Measurements from ENCODE around the gene TUFM. TPM values are rescaled to one million over a fixed set of nuclear protein-coding genes. Genes with fewer than 3 reads are reported as not detected.
A peak's percentile ranks its signal among the peaks of the same experiment; 100 is the strongest.

Gene TUFM
- total RNA-seq, 1 experiment from 2014 or later: 207 TPM

GRCh38 chr16:28867241-28867640, 21.1 kb upstream of the TUFM start:
- Histone ChIP-seq H3K9me3 (ENCODE audit: control insufficient read depth, low read depth, low read length) (no peaks in the 10 kb centered on the region), H2AK5ac (ENCODE audit: insufficient read length, low read length) (no peak overlapping the region), H2AFZ (ENCODE audit: low read length) (no peak overlapping the region), H2BK15ac (ENCODE audit: low read depth, low read length) (no peak overlapping the region), H4K20me1 (ENCODE audit: control insufficient read depth, insufficient read depth, insufficient read length) (peaks cover 1% of the 10 kb centered on the region), H3K79me2 (ENCODE audit: insufficient read depth, low read length) (peaks cover 9% of the 10 kb centered on the region; the same call in 1 of the 2 replicates), H3K4me1 (ENCODE audit: insufficient read depth, low read length) (peaks cover 1% of the 10 kb centered on the region; the same call in 1 of the 2 replicates), H3K27ac (ENCODE audit: insufficient read length, low read depth, low read length) (no peak overlapping the region), H3K14ac (ENCODE audit: insufficient read depth, low read length) (no peak overlapping the region), H3K23ac (ENCODE audit: insufficient read length, low read depth, low read length) (no peak overlapping the region), H3T11ph (ENCODE audit: low read length) (no peak overlapping the region), H2BK20ac (ENCODE audit: low read depth, low read length, poor library complexity, severe bottlenecking) (no peak overlapping the region), H3K4ac (ENCODE audit: low read depth, low read length) (no peak overlapping the region), H3K79me1 (ENCODE audit: insufficient read depth, low read depth, low read length, poor library complexity, severe bottlenecking) (peaks cover 3% of the 10 kb centered on the region), H4K5ac (ENCODE audit: insufficient read length, low read depth, low read length) (no peak overlapping the region), H3K27me3 (ENCODE audit: insufficient read depth, low read length) (no peaks in the 10 kb centered on the region), H2BK12ac (ENCODE audit: insufficient read length, low read depth, low read length) (no peak overlapping the region), H3K23me2 (ENCODE audit: insufficient read length, low read depth, low read length, poor library complexity, severe bottlenecking) (peaks cover 9% of the 10 kb centered on the region), H4K8ac (replicated peaks; ENCODE audit: insufficient read length, low read depth, low read length) (no peak overlapping the region), H4K91ac (ENCODE audit: insufficient read length, low read depth, low read length) (no peak overlapping the region), H3K18ac (ENCODE audit: insufficient read length, low read depth, low read length) (no peak overlapping the region), H2BK5ac (ENCODE audit: insufficient read length, low read length) (no peak overlapping the region), H3K9ac (ENCODE audit: extremely low read depth, insufficient read length, low read length) (no peak overlapping the region), H3K4me2 (ENCODE audit: insufficient read depth, insufficient read length, low read length) (no peak overlapping the region), H2BK120ac (ENCODE audit: low read depth, low read length, poor library complexity, severe bottlenecking) (no peak overlapping the region), H3K56ac (ENCODE audit: insufficient read length, low read depth, low read length) (no peak overlapping the region)
- Mint-ChIP-seq H3K27ac (no peak overlapping the region), H3K9me3 (no peaks in the 10 kb centered on the region), H3K27me3 (ENCODE audit: low read depth) (no peaks in the 10 kb centered on the region; the same call in 1 of the 2 replicates), H3K4me1 (peaks cover 9 to 18% of the 10 kb centered on the region in 2 experiments), H3K4me3 (peak overlapping the region; percentile 22 to 54; a peak in 2 of 5 replicates), H3K36me3 (ENCODE audit: insufficient read depth in 1 of 3, low read depth in 3 of 3) (peaks cover 24 to 44% (median 44%) of the 10 kb centered on the region in 3 experiments)
- WGBS (ENCODE audit: extremely low coverage, insufficient read length, low lambda C conversion rate): no CpG with 5 or more reads among the region's 13 CpGs
- no peak for TF ChIP-seq CTCF (conservative IDR thresholded peaks at IDR 0.05)
- DNase-seq: no peak
